ENCODE measurements around the gene ETV4.

ETV4 gene

DNA sequence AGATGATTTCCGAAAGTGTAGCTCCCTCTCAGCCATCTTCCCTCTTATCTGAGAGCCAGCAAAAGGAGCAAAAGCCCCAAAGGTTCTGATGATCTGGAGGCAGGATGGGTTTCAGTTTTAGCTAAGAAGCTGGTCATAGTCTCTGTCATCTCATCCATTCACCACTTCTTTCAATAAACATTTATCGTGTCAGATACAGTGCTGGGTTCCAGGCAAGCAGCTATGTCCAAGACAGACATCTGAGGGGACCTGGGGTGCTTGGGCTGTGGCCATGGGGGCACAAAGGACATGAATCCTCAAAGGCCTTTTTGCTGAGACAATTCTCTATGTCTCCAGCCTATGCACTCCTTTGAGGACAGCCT is 1.0 kb upstream of the ETV4 start:
- in situ Hi-C loops (cut with MboI; ENCODE audit: low sequenced_read_pairs), result no loop called here

DNA sequence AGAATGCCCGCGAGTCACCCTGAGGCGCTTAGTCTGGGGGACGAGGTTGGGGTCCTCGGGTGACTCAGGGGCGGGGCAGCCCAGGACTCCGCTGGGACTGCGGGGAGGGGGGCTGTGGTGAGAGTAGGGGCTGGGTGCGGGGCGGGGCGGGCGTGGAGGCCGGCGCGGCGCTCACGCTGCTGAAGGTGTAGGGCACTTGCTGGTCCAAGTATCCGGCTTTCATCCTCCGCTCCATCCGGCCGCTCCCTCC is 832 bp downstream of the ETV4 start:
- in situ Hi-C loops (cut with MboI; ENCODE audit: low sequenced_read_pairs), result no loop called here

GRCh38 chr17:43543771-43544575 is 2.2 kb downstream of the ETV4 start:
- in situ Hi-C loops (cut with MboI; ENCODE audit: low sequenced_read_pairs), result no loop called here

DNA sequence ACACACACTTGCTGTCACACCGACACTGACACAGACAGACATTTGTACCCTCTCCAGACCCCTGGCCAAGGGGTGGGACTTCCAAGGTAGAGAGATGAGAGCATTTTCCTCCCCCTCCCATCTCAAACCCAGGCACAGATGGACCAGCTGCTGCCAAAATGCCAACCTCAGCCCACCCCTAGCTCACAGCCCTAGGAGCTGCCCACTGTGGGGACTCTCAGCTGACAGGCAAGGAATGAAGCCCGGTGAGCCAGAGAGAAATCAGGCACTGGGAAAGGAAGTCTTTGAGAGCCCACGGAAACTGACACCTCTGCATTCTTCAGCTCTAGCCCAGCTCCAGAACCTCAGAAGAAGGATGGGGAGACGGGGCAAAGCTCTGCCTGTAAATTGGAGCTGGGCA is 2.8 kb downstream of the ETV4 start:
- in situ Hi-C loops (cut with MboI; ENCODE audit: low sequenced_read_pairs), result no loop called here

- in situ Hi-C loops (cut with MboI; ENCODE audit: low sequenced_read_pairs), result no loop called here
These were observed 3.3 kb downstream of the ETV4 start for GRCh38 chr17:43542859-43543258.

GRCh38 chr17:43540821-43541674 is 5.1 kb downstream of the ETV4 start:
- in situ Hi-C loops (cut with MboI; ENCODE audit: low sequenced_read_pairs), result no loop called here

DNA sequence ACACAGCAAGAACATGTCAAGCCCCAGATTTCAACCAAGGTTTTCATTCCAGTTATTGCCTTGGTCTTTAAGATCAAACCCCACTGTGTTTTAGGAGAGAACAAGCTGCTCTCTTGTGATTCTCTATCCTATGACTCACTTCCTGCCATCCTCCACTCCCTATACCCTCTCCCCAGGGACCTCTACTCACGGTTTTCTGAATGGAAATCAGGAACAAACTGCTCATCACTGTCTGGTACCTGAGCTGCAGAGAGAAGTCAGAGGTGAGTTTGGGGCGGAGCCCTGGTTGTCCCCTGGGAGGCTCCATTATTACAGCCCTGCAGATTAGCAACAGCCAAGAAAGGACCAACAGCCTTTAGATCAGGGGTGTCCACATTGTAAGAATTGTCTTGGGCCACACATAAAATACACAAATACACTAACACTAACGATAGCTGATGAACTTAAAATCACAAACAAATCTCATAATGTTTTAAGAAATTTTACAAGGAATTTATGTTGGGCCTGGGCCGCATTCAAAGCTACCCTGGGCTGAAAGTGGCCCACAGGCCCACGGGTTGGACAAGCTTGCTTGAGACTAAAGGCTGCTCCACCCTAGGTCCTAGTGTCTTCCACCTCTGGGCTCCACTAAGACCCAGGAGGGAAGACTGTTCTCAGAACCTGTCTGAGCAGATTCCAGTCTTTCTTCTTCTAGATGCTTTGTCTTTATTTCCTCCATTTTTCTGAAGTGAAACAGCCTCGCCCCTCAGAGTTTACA is 9.7 kb downstream of the ETV4 start:
- in situ Hi-C loops (cut with MboI; ENCODE audit: low sequenced_read_pairs), result no loop called here

- in situ Hi-C loops (cut with MboI; ENCODE audit: low sequenced_read_pairs), result no loop called here
These were observed 11.2 kb downstream of the ETV4 start for GRCh38 chr17:43534909-43535308.

GRCh38 chr17:43533699-43534098 is 12.4 kb downstream of the ETV4 start:
- in situ Hi-C loops (cut with MboI; ENCODE audit: low sequenced_read_pairs), result no loop called here

GRCh38 chr17:43532581-43532980 is 13.6 kb downstream of the ETV4 start:
- in situ Hi-C loops (cut with MboI; ENCODE audit: low sequenced_read_pairs), result no loop called here

DNA sequence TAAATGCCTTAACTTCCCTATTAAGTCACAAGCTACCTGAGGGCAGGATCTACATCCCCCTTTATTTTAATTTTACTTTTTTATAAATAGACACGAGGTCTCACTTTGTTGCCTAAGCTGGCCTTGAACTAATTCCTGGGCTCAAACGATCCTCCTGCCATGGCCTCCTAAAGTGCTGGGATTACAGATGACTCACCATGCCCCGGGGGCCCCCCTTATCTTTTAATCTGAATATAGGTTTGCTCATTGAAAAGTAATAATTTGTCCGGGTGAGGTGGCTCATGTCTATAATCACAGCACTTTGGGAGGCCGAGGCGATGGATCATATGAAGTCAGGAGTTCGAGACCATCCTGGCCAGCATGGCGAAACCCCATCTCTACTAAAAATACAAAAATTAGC is 14.2 kb downstream of the ETV4 start:
- in situ Hi-C loops (cut with MboI; ENCODE audit: low sequenced_read_pairs), result no loop called here

DNA sequence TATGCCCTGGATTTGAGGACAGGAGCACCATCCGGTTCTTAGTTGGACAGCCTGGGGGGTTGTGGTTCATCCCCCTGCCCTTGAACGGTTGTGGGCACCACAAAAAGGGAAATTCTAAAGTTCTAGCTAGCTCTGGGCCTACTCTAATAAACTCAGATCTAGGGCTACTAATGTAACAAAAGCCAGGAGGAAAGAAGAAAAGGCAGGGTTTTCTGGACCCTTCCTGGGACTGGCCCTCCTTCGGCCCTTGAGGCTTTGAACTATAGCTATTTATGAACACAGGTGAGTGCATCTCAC is 15.1 kb downstream of the ETV4 start:
- in situ Hi-C loops (cut with MboI; ENCODE audit: low sequenced_read_pairs), result no loop called here

- in situ Hi-C loops (cut with MboI; ENCODE audit: low sequenced_read_pairs), result no loop called here
These were observed 15.7 kb downstream of the ETV4 start for GRCh38 chr17:43530288-43531081.

GRCh38 chr17:43529947-43530287 is 16.2 kb downstream of the ETV4 start:
- in situ Hi-C loops (cut with MboI; ENCODE audit: low sequenced_read_pairs), result no loop called here

- in situ Hi-C loops (cut with MboI; ENCODE audit: low sequenced_read_pairs), result no loop called here
These were observed 16.9 kb downstream of the ETV4 start for GRCh38 chr17:43528988-43529814.

DNA sequence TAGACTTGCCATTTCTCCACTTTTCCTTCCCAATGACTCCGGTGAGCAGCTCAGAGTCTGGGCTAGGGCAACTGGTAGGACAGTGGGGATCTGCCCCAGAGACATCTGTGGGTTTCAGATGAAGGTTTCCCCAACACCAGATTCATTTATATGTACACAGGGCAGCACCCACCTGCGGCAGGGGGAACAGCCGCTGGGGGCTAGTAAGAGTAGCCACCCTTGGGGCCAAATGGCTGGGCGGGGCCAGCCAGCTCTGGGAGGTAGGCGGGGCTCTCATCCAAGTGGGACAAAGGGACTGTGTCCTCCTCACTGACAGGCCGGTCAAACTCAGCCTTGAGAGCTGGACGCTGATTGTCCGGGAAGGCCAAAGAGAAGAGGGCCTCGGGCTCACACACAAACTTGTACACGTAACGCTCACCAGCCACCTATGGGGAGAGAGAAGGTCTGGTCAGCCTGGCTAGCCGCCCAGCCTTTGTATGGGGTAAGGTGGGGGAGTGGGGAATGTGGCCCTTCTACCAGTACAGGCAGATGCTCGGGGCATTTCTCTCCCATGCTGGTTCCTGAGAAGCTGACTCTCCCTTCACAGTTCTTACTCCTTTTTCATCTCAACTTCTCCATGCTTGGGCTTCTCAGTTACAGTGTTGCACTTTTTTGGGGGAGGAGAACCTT is 17.7 kb downstream of the ETV4 start:
- in situ Hi-C loops (cut with MboI; ENCODE audit: low sequenced_read_pairs), result no loop called here

DNA sequence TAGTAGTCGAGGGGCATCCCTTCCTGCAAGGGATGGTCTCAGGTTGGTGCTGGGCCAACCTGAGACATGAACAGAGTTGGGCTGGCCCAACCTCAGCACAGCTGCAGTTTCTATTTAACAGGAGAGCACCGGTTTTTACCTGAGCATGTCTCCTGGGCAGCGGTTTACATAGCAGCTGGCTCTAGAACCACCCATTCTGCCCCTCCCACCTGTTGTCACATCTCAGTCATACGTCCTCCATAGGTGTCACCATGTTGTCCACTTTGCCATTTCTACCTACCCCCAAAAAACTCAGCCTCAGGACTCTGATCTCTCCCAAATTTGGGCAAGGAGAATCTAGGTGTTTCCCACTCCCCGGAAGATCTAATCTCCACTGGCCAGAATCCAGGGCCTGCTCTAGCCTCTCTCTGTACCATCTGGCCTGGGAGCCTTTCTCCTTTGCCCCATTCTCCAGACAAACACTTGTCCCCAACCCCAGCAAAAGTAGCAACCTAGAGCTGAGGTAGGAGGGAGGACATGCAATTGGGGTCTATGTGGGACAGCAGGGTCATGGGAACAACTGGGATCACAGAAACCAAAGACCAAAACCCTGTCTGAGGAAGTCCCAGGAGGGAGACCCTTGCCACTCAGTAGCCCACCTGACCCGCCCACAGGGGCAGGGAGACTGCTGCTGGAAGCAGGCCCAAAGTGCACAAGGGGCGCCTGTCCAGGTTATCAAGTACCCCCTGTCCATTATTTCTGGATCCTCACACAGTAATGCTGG is 19.1 kb downstream of the ETV4 start:
- in situ Hi-C loops (cut with MboI; ENCODE audit: low sequenced_read_pairs), result no loop called here

DNA sequence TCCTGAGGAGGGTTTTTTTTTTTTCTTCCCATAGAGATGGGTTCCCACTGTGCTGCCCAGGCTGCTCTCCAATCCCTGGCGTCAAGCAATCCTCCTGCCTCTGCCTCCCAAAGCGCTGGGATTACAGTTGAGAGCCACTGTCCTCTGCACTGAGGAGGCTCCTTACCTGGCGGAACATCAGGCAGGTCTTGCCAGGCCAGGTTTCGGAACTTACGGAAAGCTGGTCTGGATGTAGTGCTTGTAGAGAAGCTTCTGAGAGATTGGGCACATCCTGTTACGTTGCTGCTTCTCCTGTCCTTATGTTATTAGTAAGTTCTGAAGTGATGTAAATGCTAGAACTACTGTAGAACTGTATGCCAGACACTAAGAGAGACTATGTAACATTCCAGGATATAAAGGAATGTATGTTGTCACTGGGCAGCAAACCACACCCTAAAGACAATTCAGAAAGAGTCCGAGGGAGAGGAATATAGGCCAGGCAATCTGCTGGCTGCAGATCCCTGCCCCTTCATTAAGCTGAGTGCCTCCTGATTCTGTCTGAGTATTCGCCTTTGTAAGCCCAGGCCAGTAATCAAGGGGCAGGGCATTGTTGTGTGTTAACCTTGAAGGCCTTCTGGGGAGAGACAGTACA is 21.1 kb downstream of the ETV4 start:
- in situ Hi-C loops (cut with MboI; ENCODE audit: low sequenced_read_pairs), result no loop called here

GRCh38 chr17:43521389-43521788 is 24.8 kb downstream of the ETV4 start:
- in situ Hi-C loops (cut with MboI; ENCODE audit: low sequenced_read_pairs), result no loop called here

Data from HL-60/S4 treated with phorbol 12-myristate 13-acetate at 8.2 ng/mL for 4 days and 3 days (cell line).